Measurements from ENCODE around the gene VWA5B2. TPM values are rescaled to one million over a fixed set of nuclear protein-coding genes. Genes with fewer than 3 reads are reported as not detected.

The VWA5B2 gene
- total and polyA plus RNA-seq, 2 of the 4 experiments (the other 2 are of a cell fraction), result not detected

DNA sequence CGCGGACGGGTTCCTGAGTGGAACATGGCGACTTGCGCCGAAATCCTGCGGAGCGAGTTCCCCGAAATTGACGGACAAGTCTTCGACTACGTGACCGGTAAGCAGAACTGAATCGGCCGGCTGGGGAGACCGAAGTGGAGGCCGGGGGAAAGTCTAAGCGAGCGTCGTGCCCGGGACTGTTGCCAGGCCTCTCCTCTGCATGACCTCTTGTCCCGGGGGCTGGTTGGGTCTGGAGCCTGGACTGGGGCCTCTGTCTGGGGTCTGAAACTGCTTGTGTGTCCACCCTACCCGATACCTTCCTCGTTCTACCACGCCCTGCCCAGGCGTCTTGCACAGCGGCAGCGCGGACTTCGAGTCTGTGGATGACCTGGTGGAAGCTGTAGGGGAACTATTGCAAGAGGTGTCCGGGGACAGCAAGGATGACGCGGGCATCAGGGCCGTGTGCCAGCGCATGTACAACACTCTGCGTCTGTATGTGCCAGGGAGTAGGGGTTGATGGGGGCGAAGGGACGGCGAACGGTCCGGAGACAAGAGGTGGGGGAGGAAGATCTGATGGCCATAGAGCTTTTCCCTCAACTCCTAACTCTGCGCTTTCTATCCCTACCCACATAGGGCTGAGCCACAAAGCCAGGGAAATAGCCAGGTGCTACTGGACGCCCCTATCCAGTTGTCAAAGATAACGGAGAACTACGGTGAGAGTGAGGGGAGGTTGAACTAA is 43.0 kb upstream of the VWA5B2 start, which contains the start of gene ABCF3:
Gene ABCF3 (plus strand): TSS at position 16 of the 718 bp plus-strand sequence. CDS start 9 bp downstream, at position 25.
- Histone ChIP-seq H3K14ac (replicated peaks; ENCODE audit: low read depth, low read length) (peak within 1 kb of the TSS; percentile 80), H3K9me1 (ENCODE audit: insufficient read depth, low read length) (0 out of 2 replicates have a peak, but pooled peaks cover 8% of the 10 kb centered on the region), H2AK9ac (replicated peaks; ENCODE audit: low read depth, low read length, poor library complexity) (peak within 1 kb of the TSS; percentile 96), H2AFZ (replicated peaks; ENCODE audit: low read length, poor library complexity) (peak within 1 kb of the TSS; percentile 95), H3K9me3 (ENCODE audit: control insufficient read depth, insufficient read depth, low read length) (no peaks in the 10 kb centered on the region), H2BK120ac (ENCODE audit: low read depth, low read length) (no peak within 1 kb of the TSS), H3K4ac (ENCODE audit: low read depth, low read length) (peak within 1 kb of the TSS; percentile 88), H2BK5ac (ENCODE audit: low read depth, low read length, poor library complexity, severe bottlenecking) (peak within 1 kb of the TSS; percentile 65), H3K4me2 (ENCODE audit: low read depth, low read length) (peak within 1 kb of the TSS; percentile 86), H3K27me3 (ENCODE audit: control insufficient read depth, insufficient read depth, low read length) (no peaks in the 10 kb centered on the region), H3K56ac (ENCODE audit: extremely low read depth, insufficient read depth, low read length) (peak within 1 kb of the TSS; percentile 63), H3K9ac (ENCODE audit: low read depth, low read length) (peak within 1 kb of the TSS; percentile 78), H3K36me3 (ENCODE audit: control insufficient read depth, insufficient read depth, low read length) (peaks cover 61% of the 10 kb centered on the region), H3K4me3 (ENCODE audit: insufficient read depth, low read depth, low read length) (peak within 1 kb of the TSS; percentile 67), H2BK20ac (ENCODE audit: low read depth, low read length) (no peak within 1 kb of the TSS), H3K79me1 (ENCODE audit: low read depth in 1 of 2, low read length in 2 of 2) (peaks cover 35 to 58% of the 10 kb centered on the region in 2 experiments), H2AK5ac (ENCODE audit: low read depth, low read length) (peak within 1 kb of the TSS; percentile 82), H4K8ac (ENCODE audit: low read depth in 2 of 2, low read length in 2 of 2) (peak within 1 kb of the TSS; percentile 66 to 92), H3K23ac (ENCODE audit: low read depth, low read length) (peak within 1 kb of the TSS; percentile 78; the same call in 1 of the 2 replicates), H4K20me1 (ENCODE audit: insufficient read depth, low read length) (peaks cover 20% of the 10 kb centered on the region), H3K4me1 (ENCODE audit: control insufficient read depth, insufficient read depth, low read length) (peaks cover 3% of the 10 kb centered on the region; the same call in 1 of the 2 replicates), H2BK15ac (ENCODE audit: low read depth, low read length) (no peak within 1 kb of the TSS), H3K18ac (ENCODE audit: low read depth, low read length) (no peak within 1 kb of the TSS; the same call in 1 of the 2 replicates), H4K5ac (ENCODE audit: low read depth, low read length) (peak within 1 kb of the TSS; percentile 32; the same call in 1 of the 2 replicates), H4K91ac (ENCODE audit: insufficient read depth, low read depth, low read length) (peak within 1 kb of the TSS; percentile 65), H3K27ac (ENCODE audit: insufficient read depth, low read length) (peak within 1 kb of the TSS; percentile 73)
- CTCF ChIA-PET, result interaction anchor here (1.0 kb wide), 1 partner anchor 26 kb away, joined by 3 read pairs; no protein-coding TSS in a partner anchor
- no TSS peak for BruUV-seq (replicated peaks)
- DNase-seq (peak; percentile 54), ATAC-seq (ENCODE audit: low read depth) (peak; percentile 44)
- POLR2A ChIA-PET (ENCODE audit: unreplicated experiment), result interaction anchor here (1.0 to 1.6 kb wide), 2 partner anchors 10 to 28 kb away, joined by 6 to 11 read pairs; no protein-coding TSS in a partner anchor
- intact Hi-C loops (cut with micrococcal nuclease) (loop anchor here (2.0 kb wide), 1 partner anchor 62 kb away; the partner anchor contains the start of genes ALG3 and EEF1AKMT4), in situ Hi-C loops (cut with MboI; ENCODE audit: low sequenced_read_pairs) (no loop called here), dilution Hi-C loops (cut with HindIII; ENCODE audit: low sequenced_read_pairs, unreplicated experiment) (no loop called here)
- WGBS, 2 experiments (ENCODE audit: extremely low coverage in 2 of 2, insufficient read length in 1 of 2), result 0% methylated on average over 8 of the region's 45 CpGs; no CpG with 5 or more reads in 1 of the 2 experiments
- TF ChIP-seq POLR2A (IDR thresholded peaks at IDR 0.05; ENCODE audit: low read depth, low read length) (peak; percentile 57; the same call in 1 of the 2 replicates), CEBPB (IDR thresholded peaks at IDR 0.05; ENCODE audit: low read depth, low read length) (peak; percentile 60; the same call in 1 of the 2 replicates), MXI1 (IDR thresholded peaks at IDR 0.05; ENCODE audit: borderline replicate concordance, low read depth, low read length) (no peak)
